Measurements from ENCODE around the gene CCNI2. TPM values are rescaled to one million over a fixed set of nuclear protein-coding genes. Genes with fewer than 3 reads are reported as not detected.

CCNI2 gene
- total and polyA plus RNA-seq, 5 donors from 2014 or later: 2.1 to 9.2 (median 2.8) TPM

DNA sequence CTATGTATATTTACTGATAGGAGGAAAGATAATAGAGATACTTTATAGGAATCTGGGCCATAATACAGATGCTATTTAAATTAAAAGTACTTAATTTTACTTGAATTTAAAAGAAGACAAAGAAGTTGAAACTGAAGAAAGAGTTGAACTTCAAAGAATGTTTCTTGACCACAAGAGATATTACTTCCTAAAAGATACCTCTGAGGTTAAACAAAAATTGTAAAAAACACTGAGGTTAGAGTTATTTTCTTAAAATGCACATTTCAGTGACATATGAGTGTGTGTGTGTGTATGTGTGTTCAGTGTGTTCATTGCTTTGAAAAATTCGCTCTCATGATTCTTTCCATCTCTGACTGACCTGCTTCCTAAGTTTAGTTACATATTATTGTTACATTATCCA lies 33.4 kb downstream of the CCNI2 start:
- no peak for DNase-seq
- Mint-ChIP-seq H3K36me3 (no peaks in the 10 kb centered on the region), H3K27me3 (peaks cover 68% of the 10 kb centered on the region), H3K4me1 (peaks cover 10 to 25% (median 17%) of the 10 kb centered on the region in 4 donors), H3K4me3 (peak overlapping the region in 1 of 4 donors; percentile 75), H3K9me3 (peaks cover 0 to 5% (median 0%) of the 10 kb centered on the region in 7 donors), H3K27ac (no peak overlapping the region)
- peaks cover 18% of the 10 kb centered on the region for H3K4me1 ChIP-seq (ENCODE audit: control insufficient read depth, insufficient read depth, low read length, poor library complexity, severe bottlenecking)
- H3K36me3 ChIP-seq (ENCODE audit: control insufficient read depth, insufficient read depth, low read length): no peaks in the 10 kb centered on the region
- no peak overlapping the region for H3K27ac ChIP-seq (ENCODE audit: insufficient read depth, low read length, poor library complexity, severe bottlenecking)
- no peaks in the 10 kb centered on the region for H3K9me3 ChIP-seq (ENCODE audit: control insufficient read depth in 2 of 2, low read length in 2 of 2)
- no peak overlapping the region for H3K4me3 ChIP-seq (ENCODE audit: low read depth, low read length)
- peaks cover 36% of the 10 kb centered on the region for H3K27me3 ChIP-seq (ENCODE audit: control insufficient read depth, insufficient read depth, low read length)
- ATAC-seq (ENCODE audit: low read depth in 2 of 2): no peak

DNA sequence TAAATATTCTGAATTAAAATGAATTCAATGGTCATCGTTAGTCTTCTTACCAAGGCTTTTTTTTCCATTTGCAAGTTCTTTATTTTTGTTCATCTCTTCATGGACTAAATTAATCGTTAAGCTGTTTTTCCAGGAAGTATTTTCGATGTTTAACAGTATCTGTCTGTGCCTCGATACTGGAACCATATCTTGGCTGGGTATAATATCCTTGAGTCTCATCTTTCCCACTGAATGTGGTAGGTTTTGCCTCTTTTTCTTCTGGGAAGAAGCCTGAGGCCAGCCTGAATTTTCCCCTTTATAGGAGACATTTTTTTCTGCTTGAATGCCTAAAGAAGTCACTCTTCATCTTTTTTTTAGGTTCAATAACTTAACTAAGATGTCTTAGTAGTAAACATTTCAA lies 33.8 kb downstream of the CCNI2 start:
- H3K4me1 Mint-ChIP-seq: peaks cover 7 to 23% (median 14%) of the 10 kb centered on the region in 4 donors
- DNase-seq: no peak
- Histone ChIP-seq H3K9me3 (ENCODE audit: control insufficient read depth in 2 of 2, low read length in 2 of 2) (no peaks in the 10 kb centered on the region), H3K4me3 (ENCODE audit: low read depth, low read length) (no peak overlapping the region), H3K27me3 (ENCODE audit: control insufficient read depth, insufficient read depth, low read length) (peaks cover 36% of the 10 kb centered on the region), H3K36me3 (ENCODE audit: control insufficient read depth, insufficient read depth, low read length) (no peaks in the 10 kb centered on the region), H3K4me1 (ENCODE audit: control insufficient read depth, insufficient read depth, low read length, poor library complexity, severe bottlenecking) (peaks cover 17% of the 10 kb centered on the region), H3K27ac (ENCODE audit: insufficient read depth, low read length, poor library complexity, severe bottlenecking) (no peak overlapping the region)
- H3K9me3 Mint-ChIP-seq: peaks cover 0 to 5% (median 0%) of the 10 kb centered on the region in 7 donors
- no peak for ATAC-seq (ENCODE audit: low read depth in 2 of 2)
- peaks cover 69% of the 10 kb centered on the region for H3K27me3 Mint-ChIP-seq
- no peak overlapping the region for H3K27ac Mint-ChIP-seq
- H3K36me3 Mint-ChIP-seq: no peaks in the 10 kb centered on the region
- peak overlapping the region in 1 of 4 donors; percentile 75 for H3K4me3 Mint-ChIP-seq

DNA sequence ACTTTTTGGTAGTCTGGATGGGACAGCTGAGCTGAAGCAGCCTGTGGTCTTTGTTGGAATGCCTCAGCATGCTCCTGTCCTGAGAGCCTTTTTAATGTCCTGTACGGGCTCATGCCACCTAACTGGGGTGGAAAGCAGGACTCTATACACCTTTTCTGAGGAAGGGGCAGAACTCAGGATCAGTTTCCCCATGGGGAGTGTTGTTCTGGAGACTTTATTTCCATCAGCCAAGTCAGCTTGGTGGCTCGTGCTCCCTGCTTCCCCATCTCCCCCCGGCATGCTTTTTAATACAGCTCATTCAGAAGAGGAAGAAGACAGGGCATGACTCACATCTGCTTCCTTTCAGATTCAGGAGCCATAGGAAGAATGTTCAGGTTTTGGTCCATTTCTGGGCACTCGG lies 34.9 kb downstream of the CCNI2 start:
- no peak for ATAC-seq (ENCODE audit: low read depth in 2 of 2)
- Mint-ChIP-seq H3K27ac (peak overlapping the region in 1 of 3 donors; percentile 40), H3K27me3 (peaks cover 72% of the 10 kb centered on the region), H3K4me1 (peaks cover 7 to 20% (median 13%) of the 10 kb centered on the region in 4 donors), H3K4me3 (no peak overlapping the region), H3K36me3 (no peaks in the 10 kb centered on the region), H3K9me3 (peaks cover 0 to 5% (median 0%) of the 10 kb centered on the region in 7 donors)
- Histone ChIP-seq H3K27ac (ENCODE audit: insufficient read depth, low read length, poor library complexity, severe bottlenecking) (no peak overlapping the region), H3K9me3 (ENCODE audit: control insufficient read depth in 2 of 2, low read length in 2 of 2) (no peaks in the 10 kb centered on the region), H3K4me1 (ENCODE audit: control insufficient read depth, insufficient read depth, low read length, poor library complexity, severe bottlenecking) (peaks cover 10% of the 10 kb centered on the region), H3K36me3 (ENCODE audit: control insufficient read depth, insufficient read depth, low read length) (no peaks in the 10 kb centered on the region), H3K27me3 (ENCODE audit: control insufficient read depth, insufficient read depth, low read length) (peaks cover 36% of the 10 kb centered on the region), H3K4me3 (ENCODE audit: low read depth, low read length) (no peak overlapping the region)
- DNase-seq: no peak

DNA sequence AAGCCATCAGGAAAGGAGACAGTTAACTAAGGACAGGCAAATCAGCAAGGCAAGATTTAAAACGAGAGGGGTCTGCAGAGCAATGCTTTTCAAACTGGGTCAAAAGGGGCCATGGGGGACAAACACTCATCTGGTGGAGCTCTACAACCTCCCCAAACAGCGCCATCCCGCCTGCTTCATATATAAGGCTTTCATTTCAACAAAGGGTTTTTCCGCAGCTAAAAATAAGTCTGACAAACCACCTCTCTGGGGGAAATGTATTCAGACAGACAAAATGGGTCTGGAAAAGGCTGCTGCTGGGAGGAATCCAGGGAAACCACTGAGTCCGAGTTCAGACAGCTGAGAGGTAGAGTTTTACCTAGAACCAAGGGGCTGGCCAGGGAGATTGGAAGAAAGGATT lies 38.1 kb downstream of the CCNI2 start:
- ATAC-seq (ENCODE audit: low read depth in 2 of 2) (no peak), DNase-seq (no peak)
- Histone ChIP-seq H3K4me3 (ENCODE audit: low read depth, low read length) (no peak overlapping the region), H3K27me3 (ENCODE audit: control insufficient read depth, insufficient read depth, low read length) (peaks cover 23% of the 10 kb centered on the region), H3K36me3 (ENCODE audit: control insufficient read depth, insufficient read depth, low read length) (no peaks in the 10 kb centered on the region), H3K27ac (ENCODE audit: insufficient read depth, low read length, poor library complexity, severe bottlenecking) (no peak overlapping the region), H3K4me1 (ENCODE audit: control insufficient read depth, insufficient read depth, low read length, poor library complexity, severe bottlenecking) (no peaks in the 10 kb centered on the region), H3K9me3 (ENCODE audit: control insufficient read depth in 2 of 2, low read length in 2 of 2) (no peaks in the 10 kb centered on the region)
- peaks cover 65% of the 10 kb centered on the region for H3K27me3 Mint-ChIP-seq
- H3K36me3 Mint-ChIP-seq: no peaks in the 10 kb centered on the region
- H3K9me3 Mint-ChIP-seq: peaks cover 0 to 1% (median 0%) of the 10 kb centered on the region in 7 donors
- H3K4me1 Mint-ChIP-seq: peaks cover 2 to 11% (median 7%) of the 10 kb centered on the region in 4 donors
- no peak overlapping the region for H3K27ac Mint-ChIP-seq
- no peak overlapping the region for H3K4me3 Mint-ChIP-seq

GRCh38 chr5:132785864-132786263 lies 38.6 kb downstream of the CCNI2 start:
- Mint-ChIP-seq H3K4me3 (no peak overlapping the region), H3K9me3 (peaks cover 0 to under 1% (median 0%) of the 10 kb centered on the region in 7 donors), H3K27me3 (peaks cover 64% of the 10 kb centered on the region), H3K27ac (no peak overlapping the region), H3K4me1 (peaks cover under 1 to 10% (median 4%) of the 10 kb centered on the region in 4 donors), H3K36me3 (no peaks in the 10 kb centered on the region)
- no peaks in the 10 kb centered on the region for H3K4me1 ChIP-seq (ENCODE audit: control insufficient read depth, insufficient read depth, low read length, poor library complexity, severe bottlenecking)
- no peaks in the 10 kb centered on the region for H3K36me3 ChIP-seq (ENCODE audit: control insufficient read depth, insufficient read depth, low read length)
- H3K27me3 ChIP-seq (ENCODE audit: control insufficient read depth, insufficient read depth, low read length): peaks cover 19% of the 10 kb centered on the region
- no peak overlapping the region for H3K4me3 ChIP-seq (ENCODE audit: low read depth, low read length)
- no peak overlapping the region for H3K27ac ChIP-seq (ENCODE audit: insufficient read depth, low read length, poor library complexity, severe bottlenecking)
- H3K9me3 ChIP-seq (ENCODE audit: control insufficient read depth in 2 of 2, low read length in 2 of 2): no peaks in the 10 kb centered on the region
- no peak for DNase-seq
- no peak for ATAC-seq (ENCODE audit: low read depth in 2 of 2)

DNA sequence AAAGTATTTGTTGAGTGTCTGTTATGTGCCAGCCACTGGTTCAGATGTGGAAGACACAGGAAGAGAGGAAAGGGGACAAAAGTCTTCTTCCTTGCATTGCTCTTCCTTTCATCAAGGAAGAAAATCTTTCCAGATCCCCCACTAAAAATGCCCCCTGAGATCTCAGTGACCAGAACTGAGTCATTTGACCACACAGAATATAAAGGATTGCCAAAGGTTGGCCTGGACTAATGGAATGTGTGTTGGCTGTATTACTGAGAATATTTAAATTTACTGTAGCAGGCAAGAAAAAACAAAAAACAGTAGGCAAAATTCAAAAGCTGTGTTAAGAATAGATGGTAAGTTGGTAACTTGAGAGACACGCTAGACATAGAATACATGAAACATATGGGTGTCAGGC lies 39.9 kb downstream of the CCNI2 start:
- H3K27me3 ChIP-seq (ENCODE audit: control insufficient read depth, insufficient read depth, low read length): peaks cover 16% of the 10 kb centered on the region
- DNase-seq: no peak
- no peak overlapping the region for H3K27ac Mint-ChIP-seq
- no peaks in the 10 kb centered on the region for H3K4me1 ChIP-seq (ENCODE audit: control insufficient read depth, insufficient read depth, low read length, poor library complexity, severe bottlenecking)
- H3K4me3 ChIP-seq (ENCODE audit: low read depth, low read length): no peak overlapping the region
- no peaks in the 10 kb centered on the region for H3K36me3 ChIP-seq (ENCODE audit: control insufficient read depth, insufficient read depth, low read length)
- no peaks in the 10 kb centered on the region for H3K9me3 ChIP-seq (ENCODE audit: control insufficient read depth in 2 of 2, low read length in 2 of 2)
- H3K27ac ChIP-seq (ENCODE audit: insufficient read depth, low read length, poor library complexity, severe bottlenecking): no peak overlapping the region
- no peaks in the 10 kb centered on the region for H3K9me3 Mint-ChIP-seq
- H3K4me3 Mint-ChIP-seq: no peak overlapping the region
- no peak for ATAC-seq (ENCODE audit: low read depth in 2 of 2)
- peaks cover 0 to 3% (median 0%) of the 10 kb centered on the region in 4 donors for H3K4me1 Mint-ChIP-seq
- H3K36me3 Mint-ChIP-seq: no peaks in the 10 kb centered on the region
- peaks cover 57% of the 10 kb centered on the region for H3K27me3 Mint-ChIP-seq

GRCh38 chr5:132788508-132788907 lies 41.3 kb downstream of the CCNI2 start:
- no peaks in the 10 kb centered on the region for H3K36me3 Mint-ChIP-seq
- Histone ChIP-seq H3K9me3 (ENCODE audit: control insufficient read depth in 2 of 2, low read length in 2 of 2) (no peaks in the 10 kb centered on the region), H3K27me3 (ENCODE audit: control insufficient read depth, insufficient read depth, low read length) (peaks cover 13% of the 10 kb centered on the region), H3K4me3 (ENCODE audit: low read depth, low read length) (no peak overlapping the region), H3K36me3 (ENCODE audit: control insufficient read depth, insufficient read depth, low read length) (no peaks in the 10 kb centered on the region), H3K27ac (ENCODE audit: insufficient read depth, low read length, poor library complexity, severe bottlenecking) (no peak overlapping the region), H3K4me1 (ENCODE audit: control insufficient read depth, insufficient read depth, low read length, poor library complexity, severe bottlenecking) (no peaks in the 10 kb centered on the region)
- no peak overlapping the region for H3K4me3 Mint-ChIP-seq
- H3K27ac Mint-ChIP-seq: no peak overlapping the region
- no peak for DNase-seq
- no peaks in the 10 kb centered on the region for H3K9me3 Mint-ChIP-seq
- ATAC-seq (ENCODE audit: low read depth in 2 of 2): no peak
- H3K27me3 Mint-ChIP-seq: peaks cover 57% of the 10 kb centered on the region
- peaks cover 0 to 3% (median 0%) of the 10 kb centered on the region in 4 donors for H3K4me1 Mint-ChIP-seq
